Measurements from ENCODE around the gene RMRP.

DNA sequence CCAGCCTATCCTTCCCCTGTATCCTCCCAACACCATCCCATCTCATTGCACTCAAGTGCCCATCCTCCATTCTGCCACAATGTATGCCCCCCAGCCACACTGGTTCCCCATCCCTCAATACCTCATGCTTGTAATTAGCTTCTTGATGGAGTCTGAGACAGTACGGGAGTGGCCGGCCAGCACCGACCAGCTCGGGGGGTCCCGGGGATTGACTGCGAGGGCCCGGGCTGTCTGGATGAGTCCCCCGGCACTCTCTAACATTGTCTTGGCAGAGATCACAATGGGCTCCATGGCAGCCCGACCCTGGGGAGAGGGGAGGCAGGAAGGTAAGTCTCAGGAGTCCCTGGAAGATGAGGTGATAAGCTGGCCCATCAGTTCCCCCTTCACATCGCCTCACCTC, 49.1 kb upstream of the RMRP start:
- no peak for TF ChIP-seq CTCF (optimal IDR thresholded peaks at IDR 0.05 in 1 of 3, IDR thresholded peaks at IDR 0.05 in 1 of 3, conservative IDR thresholded peaks at IDR 0.05 in 1 of 3; ENCODE audit: extremely low read depth in 1 of 3, insufficient read depth in 2 of 3, low read length in 3 of 3)
- TF ChIP-seq EZH2 (IDR thresholded peaks at IDR 0.05; ENCODE audit: low read length), result no peak

Measured in keratinocyte (primary cell).